Hepatocyte (in vitro differentiated cells): ENCODE data around the gene NXPH1. TPM values are rescaled to one million over a fixed set of nuclear protein-coding genes. Genes with fewer than 3 reads are reported as not detected.
A peak's percentile ranks its signal among the peaks of the same experiment; 100 is the strongest.

Experiments
- DNase-seq: peaks from one replicate; pipeline ENCODE4 v3.0.0-alpha.2; 2016; ENCODE audit warnings: low spot score
- H2AFZ ChIP-seq: fragments of 200-600 bp; sonication (generic); 2 replicates; pipeline ENCODE4 v1.6.0; 2016; ENCODE audit warnings: antibody characterized with exemption, mild to moderate bottlenecking
- H3K27ac ChIP-seq: fragments of 200-600 bp; sonication (generic); 2 replicates; pipeline ENCODE4 v1.5.1; 2016; ENCODE audit warnings: mild to moderate bottlenecking
- H3K27me3 ChIP-seq: fragments of 200-600 bp; sonication (generic); 2 replicates; pipeline ENCODE4 v1.6.1; 2016
- H3K36me3 ChIP-seq: fragments of 200-600 bp; sonication (generic); replicated peaks from 2 replicates; pipeline ENCODE4 v1.5.1; 2016; ENCODE audit warnings: low read depth; ENCODE audit not compliant: insufficient read depth
- H3K4me1 ChIP-seq: fragments of 200-600 bp; sonication (generic); 2 replicates; pipeline ENCODE4 v1.5.1; 2016; ENCODE audit warnings: mild to moderate bottlenecking, moderate library complexity; ENCODE audit not compliant: insufficient read depth
- H3K4me2 ChIP-seq: fragments of 200-600 bp; sonication (generic); 2 replicates; pipeline ENCODE4 v1.6.0; 2016
- H3K4me3 ChIP-seq: fragments of 200-600 bp; sonication (generic); 2 replicates; pipeline ENCODE4 v1.5.1; 2016; ENCODE audit warnings: mild to moderate bottlenecking
- H3K79me2 ChIP-seq: fragments of 200-600 bp; sonication (generic); 2 replicates; pipeline ENCODE4 v1.6.0; 2017; ENCODE audit warnings: mild to moderate bottlenecking
- H3K9me2 ChIP-seq: fragments of 200-600 bp; sonication (generic); replicated peaks from 2 replicates; pipeline ENCODE4 v1.6.0; 2017; ENCODE audit warnings: mild to moderate bottlenecking; ENCODE audit not compliant: insufficient read depth
- H3K9me3 ChIP-seq: fragments of 200-600 bp; sonication (generic); 2 replicates; pipeline ENCODE4 v1.5.1; 2016; ENCODE audit warnings: low read depth, mild to moderate bottlenecking
- H4K20me1 ChIP-seq: fragments of 200-600 bp; sonication (generic); 2 replicates; pipeline ENCODE4 v1.6.0; 2016; ENCODE audit warnings: mild to moderate bottlenecking; ENCODE audit not compliant: insufficient read depth, poor library complexity, severe bottlenecking
- CTCF ChIP-seq: fragments of 200-600 bp; sonication (generic); IDR thresholded peaks from 2 replicates; pipeline ENCODE4 v1.5.1; 2016; ENCODE audit warnings: antibody characterized with exemption, mild to moderate bottlenecking; ENCODE audit not compliant: poor library complexity
- EZH2 ChIP-seq: fragments of 200-600 bp; sonication (generic); IDR thresholded peaks from 2 replicates; pipeline ENCODE4 v1.6.1; 2016; ENCODE audit warnings: antibody characterized with exemption, mild to moderate bottlenecking, borderline replicate concordance
- EZH2phosphoT487 ChIP-seq: fragments of 200-600 bp; sonication (generic); IDR thresholded peaks from one replicate; pipeline ENCODE4 v1.6.1; 2018; ENCODE audit warnings: antibody characterized with exemption, mild to moderate bottlenecking, low read depth, moderate library complexity; ENCODE audit not compliant: unreplicated experiment, severe bottlenecking
- WGBS: methylation state at CpG from one replicate; pipeline ENCODE4 v1.1.6; 2016; ENCODE audit warnings: low lambda C conversion rate; ENCODE audit errors: missing lambda C conversion rate; 5-methylcytosine and 5-hydroxymethylcytosine counted together
- polyA plus RNA-seq: library from polyadenylated mRNA; unstranded; fragments of >200 nt; fragmentation: Nextera tagmentation; extraction: Ambion mirVana; gene quantifications from 2 replicates; pipeline ENCODE4 v1.2.1, GENCODE V29; 2016
- total RNA-seq: library from RNA; depleted of rRNA; stranded (reverse); fragments of >200 nt; gene quantifications from 2 replicates; pipeline ENCODE4 v1.2.3, GENCODE V29; 2014

The NXPH1 gene
- total and polyA plus RNA-seq, 2 experiments from 2014 or later: not detected

GRCh38 chr7:8437606-8438005 lies 4.2 kb downstream of the NXPH1 start:
- DNase-seq: no peak
- Histone ChIP-seq H3K4me2 (no peak overlapping the region), H3K79me2 (no peaks in the 10 kb centered on the region), H2AFZ (no peak overlapping the region), H3K9me2 (no peaks in the 10 kb centered on the region), H3K27ac (no peak overlapping the region), H3K4me1 (peaks cover 14% of the 10 kb centered on the region), H3K4me3 (no peak overlapping the region), H3K36me3 (no peaks in the 10 kb centered on the region), H3K9me3 (no peaks in the 10 kb centered on the region), H3K27me3 (peaks cover 99% of the 10 kb centered on the region), H4K20me1 (no peaks in the 10 kb centered on the region)
- 33% methylated on average over 8 of the region's 8 CpGs for WGBS
- no peak for TF ChIP-seq EZH2phosphoT487
- no peak for TF ChIP-seq EZH2

GRCh38 chr7:8440670-8441069 lies 7.3 kb downstream of the NXPH1 start:
- peaks cover 96% of the 10 kb centered on the region for H3K27me3 ChIP-seq
- no peak overlapping the region for H3K4me2 ChIP-seq
- no peak for DNase-seq
- no peaks in the 10 kb centered on the region for H3K79me2 ChIP-seq
- H3K9me3 ChIP-seq: no peaks in the 10 kb centered on the region
- H2AFZ ChIP-seq: no peak overlapping the region
- no peaks in the 10 kb centered on the region for H3K9me2 ChIP-seq
- no peaks in the 10 kb centered on the region for H3K36me3 ChIP-seq
- WGBS: 26% methylated on average over 8 of the region's 8 CpGs
- H3K27ac ChIP-seq: no peak overlapping the region
- H3K4me3 ChIP-seq: no peak overlapping the region
- H3K4me1 ChIP-seq: peaks cover 13% of the 10 kb centered on the region
- TF ChIP-seq EZH2: no peak
- TF ChIP-seq CTCF: no peak
- TF ChIP-seq EZH2phosphoT487: no peak
- H4K20me1 ChIP-seq: no peaks in the 10 kb centered on the region

GRCh38 chr7:8441106-8441965 lies 7.9 kb downstream of the NXPH1 start:
- DNase-seq: no peak
- no peaks in the 10 kb centered on the region for H3K36me3 ChIP-seq
- H3K9me3 ChIP-seq: no peaks in the 10 kb centered on the region
- 3% methylated on average over 41 of the region's 42 CpGs for WGBS
- TF ChIP-seq EZH2phosphoT487: peak; percentile 62
- no peak for TF ChIP-seq EZH2
- no peak for TF ChIP-seq CTCF
- peaks cover 13% of the 10 kb centered on the region for H3K4me1 ChIP-seq
- H3K27ac ChIP-seq: no peak overlapping the region
- no peaks in the 10 kb centered on the region for H3K79me2 ChIP-seq
- peak overlapping the region; percentile 93 for H3K4me2 ChIP-seq
- no peaks in the 10 kb centered on the region for H3K9me2 ChIP-seq
- H3K27me3 ChIP-seq: peaks cover 96% of the 10 kb centered on the region
- no peaks in the 10 kb centered on the region for H4K20me1 ChIP-seq
- no peak overlapping the region for H2AFZ ChIP-seq
- H3K4me3 ChIP-seq: no peak overlapping the region

- no peaks in the 10 kb centered on the region for H3K79me2 ChIP-seq
- TF ChIP-seq CTCF (no peak), EZH2 (peak; percentile 80)
- peak overlapping the region; percentile 93 for H3K4me2 ChIP-seq
- H2AFZ ChIP-seq: no peak overlapping the region
- no peak overlapping the region for H3K4me3 ChIP-seq
- no peaks in the 10 kb centered on the region for H3K9me3 ChIP-seq
- no peaks in the 10 kb centered on the region for H4K20me1 ChIP-seq
- WGBS: 2% methylated on average over 51 of the region's 51 CpGs
- DNase-seq: no peak
- H3K9me2 ChIP-seq: no peaks in the 10 kb centered on the region
- no peaks in the 10 kb centered on the region for H3K36me3 ChIP-seq
- peaks cover 13% of the 10 kb centered on the region for H3K4me1 ChIP-seq
- H3K27ac ChIP-seq: no peak overlapping the region
- peaks cover 91% of the 10 kb centered on the region for H3K27me3 ChIP-seq
Observed at GRCh38 chr7:8442051-8442813, 8.8 kb downstream of the NXPH1 start.
